Activated CD8-positive, alpha-beta T cell treated with anti-CD3 and anti-CD28 coated beads for 36 hours (primary cell): Measurements from ENCODE around the gene TACSTD2. TPM values are rescaled to one million over a fixed set of nuclear protein-coding genes. Genes with fewer than 3 reads are reported as not detected.

Experiments used
- ATAC-seq: fragments of 200-7000 bp; cut with Tn5 transposase; one replicate; pipeline ENCODE4 v1.10.0; 2021; ENCODE audit warnings: mild to moderate bottlenecking, moderate library complexity
- CTCF ChIA-PET: fragments of 350-600 bp; sonication (Branson Sonifier 250); formaldehyde crosslinking; loops from one replicate; lab custom pipeline; 2021; ENCODE audit warnings: antibody characterized with exemption; lab: Charles Lee
- POLR2A ChIA-PET: fragments of 350-600 bp; sonication (Branson Sonifier 250); formaldehyde crosslinking; loops from one replicate; lab custom pipeline; 2021; ENCODE audit warnings: antibody characterized with exemption; lab: Charles Lee
- DNase-seq: peaks from one replicate; pipeline ENCODE4 v3.0.0-alpha.2; 2020
- H3K27ac Mint-ChIP-seq: one replicate; pipeline ENCODE4 v1.8.0; 2021; ENCODE audit warnings: mild to moderate bottlenecking, mixed read lengths
- H3K27me3 Mint-ChIP-seq: one replicate; pipeline ENCODE4 v1.8.0; 2021; ENCODE audit warnings: mixed read lengths
- H3K36me3 Mint-ChIP-seq: one replicate; pipeline ENCODE4 v1.8.0; 2021; ENCODE audit warnings: low read depth, mixed read lengths
- H3K4me1 Mint-ChIP-seq: one replicate; pipeline ENCODE4 v1.8.0; 2021; ENCODE audit warnings: low read depth, mixed read lengths
- H3K4me3 Mint-ChIP-seq: one replicate; pipeline ENCODE4 v1.8.0; 2021; ENCODE audit warnings: mild to moderate bottlenecking, moderate library complexity, mixed read lengths
- H3K9me3 Mint-ChIP-seq: one replicate; pipeline ENCODE4 v1.8.0; 2021; ENCODE audit warnings: mixed read lengths
- CTCF ChIP-seq: fragments of 200-600 bp; IDR thresholded peaks from one replicate; pipeline ENCODE4 v1.8.0; 2022; ENCODE audit warnings: antibody characterized with exemption, mild to moderate bottlenecking
- intact Hi-C: fragments of 100-400 bp; cut with micrococcal nuclease; formaldehyde crosslinking; loops from one replicate; pipeline ENCODE4 v1.10.0; 2022
- total RNA-seq, 2 experiments: library from RNA; stranded (reverse); gene quantifications; one replicate each; pipeline ENCODE4 v1.2.3, GENCODE V29; 2021

TACSTD2 gene
- total RNA-seq, 2 experiments from 2014 or later, result 0.68 to 0.92 TPM

- H3K9me3 Mint-ChIP-seq, result no peaks in the 10 kb centered on the region
- no peak for TF ChIP-seq CTCF
- H3K4me3 Mint-ChIP-seq, result no peak overlapping the region
- ATAC-seq, result no peak
- H3K27ac Mint-ChIP-seq, result no peak overlapping the region
- no peak for DNase-seq
- intact Hi-C loops, result no loop called here
- H3K36me3 Mint-ChIP-seq, result no peaks in the 10 kb centered on the region
- ChIA-PET CTCF (no interaction called here), POLR2A (no interaction called here)
- H3K4me1 Mint-ChIP-seq, result peaks cover 7% of the 10 kb centered on the region
- H3K27me3 Mint-ChIP-seq, result peaks cover 7% of the 10 kb centered on the region
These were observed 43.9 kb upstream of the TACSTD2 start for GRCh38 chr1:58620926-58621325.

- no peak overlapping the region for H3K27ac Mint-ChIP-seq
- H3K9me3 Mint-ChIP-seq, result no peaks in the 10 kb centered on the region
- ChIA-PET POLR2A (no interaction called here), CTCF (no interaction called here)
- ATAC-seq, result no peak
- intact Hi-C loops, result no loop called here
- no peak overlapping the region for H3K4me3 Mint-ChIP-seq
- no peak for DNase-seq
- no peak for TF ChIP-seq CTCF
- H3K27me3 Mint-ChIP-seq, result peaks cover 10% of the 10 kb centered on the region
- H3K36me3 Mint-ChIP-seq, result no peaks in the 10 kb centered on the region
- H3K4me1 Mint-ChIP-seq, result peaks cover 7% of the 10 kb centered on the region
These were observed 43.2 kb upstream of the TACSTD2 start for GRCh38 chr1:58620259-58620658.

- TF ChIP-seq CTCF, result no peak
- ATAC-seq, result peak; percentile 17
- CTCF ChIA-PET, result interaction anchor here (1.8 kb wide), 1 partner anchor 33 kb away, joined by 8 read pairs; no protein-coding TSS in a partner anchor
- Mint-ChIP-seq H3K9me3 (no peaks in the 10 kb centered on the region), H3K27ac (no peak overlapping the region), H3K4me1 (peaks cover 7% of the 10 kb centered on the region), H3K36me3 (no peaks in the 10 kb centered on the region), H3K27me3 (peaks cover 10% of the 10 kb centered on the region), H3K4me3 (no peak overlapping the region)
- POLR2A ChIA-PET, result no interaction called here
- no peak for DNase-seq
- intact Hi-C loops, result no loop called here
These were observed 42.4 kb upstream of the TACSTD2 start for GRCh38 chr1:58619286-58620054.

- TF ChIP-seq CTCF, result no peak
- ATAC-seq (no peak), DNase-seq (no peak)
- H3K4me3 Mint-ChIP-seq, result no peak overlapping the region
- ChIA-PET CTCF (interaction anchor here (1.8 kb wide), 1 partner anchor 34 kb away, joined by 8 read pairs; no protein-coding TSS in a partner anchor), POLR2A (no interaction called here)
- H3K27ac Mint-ChIP-seq, result no peak overlapping the region
- no peaks in the 10 kb centered on the region for H3K36me3 Mint-ChIP-seq
- peaks cover 10% of the 10 kb centered on the region for H3K27me3 Mint-ChIP-seq
- H3K4me1 Mint-ChIP-seq, result peaks cover 6% of the 10 kb centered on the region
- no peaks in the 10 kb centered on the region for H3K9me3 Mint-ChIP-seq
- intact Hi-C loops, result no loop called here
These were observed 41.3 kb upstream of the TACSTD2 start for GRCh38 chr1:58618303-58618702.

- H3K4me3 Mint-ChIP-seq, result no peak overlapping the region
- peaks cover 4% of the 10 kb centered on the region for H3K9me3 Mint-ChIP-seq
- no peak overlapping the region for H3K27ac Mint-ChIP-seq
- peaks cover 15% of the 10 kb centered on the region for H3K27me3 Mint-ChIP-seq
- no peaks in the 10 kb centered on the region for H3K4me1 Mint-ChIP-seq
- intact Hi-C loops, result no loop called here
- ATAC-seq (no peak), DNase-seq (no peak)
- ChIA-PET POLR2A (no interaction called here), CTCF (no interaction called here)
- no peak for TF ChIP-seq CTCF
- H3K36me3 Mint-ChIP-seq, result no peaks in the 10 kb centered on the region
These were observed 34.9 kb upstream of the TACSTD2 start for GRCh38 chr1:58611861-58612385.
